NCI-H146 (cell line): ENCODE measurements around the gene DDX46.
"Not testable (repeated sequence)": the region's sequence is repeated elsewhere in the genome, so short reads cannot be mapped to it uniquely, and the experiment has no call there.

Experiments used
- DNase-seq: peaks from one replicate; lab custom pipeline; 2025; lab: John Stamatoyannopoulos, UW

The DDX46 gene

DNA sequence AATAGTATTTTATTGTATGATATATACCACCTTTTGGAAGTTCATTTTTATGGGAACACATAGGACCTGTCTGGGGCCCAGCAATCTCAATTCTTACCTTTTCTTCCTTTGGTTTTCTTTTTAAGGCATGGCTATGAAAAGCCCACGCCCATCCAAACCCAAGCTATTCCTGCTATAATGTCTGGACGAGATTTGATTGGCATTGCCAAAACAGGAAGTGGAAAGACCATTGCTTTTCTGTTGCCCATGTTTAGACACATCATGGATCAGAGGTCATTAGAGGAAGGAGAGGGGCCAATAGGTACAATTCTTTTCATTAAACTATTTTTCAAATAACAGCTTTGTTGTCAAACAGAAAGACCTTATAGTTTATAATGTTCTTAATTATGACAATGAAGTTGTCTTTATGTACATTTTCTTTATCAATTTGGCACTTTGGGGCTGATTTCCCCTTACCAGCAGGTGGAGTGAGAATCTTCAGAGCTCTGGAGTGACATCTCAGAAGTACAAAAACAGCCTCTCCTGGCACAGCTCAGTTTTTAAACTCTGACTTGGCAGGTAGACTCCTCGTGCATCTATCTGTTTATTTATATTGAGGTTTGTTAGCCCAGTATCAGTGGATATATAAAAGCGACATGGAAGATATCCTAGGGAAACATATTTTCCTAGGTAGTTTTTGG lies 25.8 kb downstream of the DDX46 start:
- DNase-seq = no peak

DNA sequence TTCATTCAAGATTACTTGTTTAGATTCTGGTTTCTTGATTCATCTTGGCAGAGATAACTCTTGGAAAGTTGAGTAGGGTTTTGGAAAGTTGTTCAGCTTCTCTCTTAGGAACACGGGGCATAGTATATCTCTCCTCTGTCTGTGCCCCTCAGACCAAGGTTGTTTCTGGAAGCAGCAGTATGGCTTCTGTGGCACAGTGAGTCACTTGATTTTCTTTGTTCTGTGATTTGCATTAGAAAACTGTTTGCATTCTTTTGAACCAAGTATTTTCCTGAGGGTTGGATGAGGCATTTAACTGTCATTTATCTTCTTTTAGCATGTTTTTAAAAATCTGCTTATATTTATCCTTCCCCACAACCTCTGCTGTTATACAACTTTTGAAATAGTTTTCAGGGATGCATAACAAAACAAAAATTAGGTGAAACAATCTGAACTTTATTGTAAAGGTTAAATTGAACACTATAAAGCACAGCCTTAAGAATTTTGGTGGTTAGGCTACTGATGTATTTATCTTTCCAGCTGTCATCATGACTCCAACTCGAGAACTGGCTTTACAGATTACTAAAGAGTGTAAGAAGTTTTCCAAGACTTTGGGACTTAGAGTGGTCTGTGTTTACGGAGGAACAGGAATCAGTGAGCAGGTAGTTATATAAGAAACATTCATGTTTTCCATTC lies 26.5 kb downstream of the DDX46 start:
- DNase-seq = no peak

DNA sequence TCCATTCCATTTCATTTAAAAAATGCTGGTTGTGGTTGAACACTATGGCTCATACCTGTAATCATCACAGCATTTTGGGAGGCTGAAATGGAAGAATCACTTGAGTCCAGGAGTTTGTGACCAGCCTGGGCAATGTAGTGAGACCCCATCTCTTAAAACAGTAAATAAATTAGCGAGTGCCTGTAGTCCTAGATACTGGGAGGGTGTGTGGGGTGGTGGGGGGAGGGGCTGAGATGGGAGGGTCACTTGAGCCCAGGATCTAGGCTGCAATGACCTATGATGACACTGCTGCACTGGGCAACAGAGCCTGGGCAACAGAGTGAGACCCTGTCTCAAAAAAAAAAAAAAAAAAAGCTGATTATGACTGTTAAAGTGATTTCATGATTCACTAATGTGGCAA lies 29.1 kb downstream of the DDX46 start:
- DNase-seq = peak; percentile 2

DNA sequence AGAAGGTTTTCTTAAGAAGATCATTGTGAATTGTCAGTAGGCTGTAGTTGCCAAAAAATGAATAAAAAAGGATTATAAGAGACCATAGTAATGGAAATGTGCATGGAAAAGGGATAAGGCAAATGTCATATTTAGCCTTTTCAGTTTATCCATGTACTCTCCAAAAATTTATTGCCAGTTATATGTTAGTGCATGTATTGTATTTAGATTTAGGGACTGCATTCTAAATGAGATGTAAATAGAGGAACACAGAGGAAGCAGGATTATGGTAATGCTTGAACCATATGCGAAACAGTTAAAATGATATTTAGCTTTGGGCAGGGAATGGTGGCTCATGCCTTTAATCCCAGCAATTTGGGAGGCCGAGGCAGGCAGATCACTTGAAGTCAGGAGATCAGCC lies 33.0 kb downstream of the DDX46 start:
- no peak for DNase-seq

DNA sequence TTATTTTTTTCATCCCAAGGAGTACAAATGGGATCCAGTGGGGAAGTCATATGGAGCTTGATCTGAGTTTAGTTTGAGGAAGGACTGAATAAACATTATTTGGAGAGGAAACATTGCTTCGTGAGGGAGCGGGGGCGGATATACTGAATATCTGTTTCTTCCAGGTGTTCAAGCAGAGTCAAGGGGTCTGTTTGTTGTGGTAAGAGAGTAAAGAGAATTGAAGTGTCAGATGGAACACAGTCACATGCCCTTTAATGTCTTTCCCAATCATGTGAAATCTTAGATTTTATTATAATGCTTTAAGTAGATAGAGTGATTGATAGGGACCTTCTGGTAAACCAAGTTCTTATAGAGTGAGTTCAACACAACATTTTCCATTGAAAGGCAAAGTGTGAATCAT lies 33.7 kb downstream of the DDX46 start:
- no peak for DNase-seq

DNA sequence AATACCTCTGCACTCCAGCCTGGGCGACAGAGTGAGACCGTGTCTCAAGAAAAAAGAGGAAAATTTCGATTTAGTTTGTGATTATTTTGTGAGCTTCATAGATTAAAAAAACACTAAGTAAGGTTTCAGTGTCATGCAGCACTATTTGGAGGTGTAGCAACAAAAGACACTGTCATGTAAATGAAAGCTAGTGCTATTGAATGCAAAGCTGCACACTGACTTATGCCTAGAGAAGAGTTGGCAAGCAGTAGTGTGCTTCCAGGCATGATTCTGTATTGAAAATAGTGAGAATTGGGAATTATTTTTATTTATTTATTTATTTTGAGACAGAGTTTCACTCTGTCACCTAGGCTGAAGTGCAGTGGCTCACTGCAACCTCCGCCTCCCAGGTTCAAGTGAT lies 34.5 kb downstream of the DDX46 start:
- DNase-seq = no peak

DNA sequence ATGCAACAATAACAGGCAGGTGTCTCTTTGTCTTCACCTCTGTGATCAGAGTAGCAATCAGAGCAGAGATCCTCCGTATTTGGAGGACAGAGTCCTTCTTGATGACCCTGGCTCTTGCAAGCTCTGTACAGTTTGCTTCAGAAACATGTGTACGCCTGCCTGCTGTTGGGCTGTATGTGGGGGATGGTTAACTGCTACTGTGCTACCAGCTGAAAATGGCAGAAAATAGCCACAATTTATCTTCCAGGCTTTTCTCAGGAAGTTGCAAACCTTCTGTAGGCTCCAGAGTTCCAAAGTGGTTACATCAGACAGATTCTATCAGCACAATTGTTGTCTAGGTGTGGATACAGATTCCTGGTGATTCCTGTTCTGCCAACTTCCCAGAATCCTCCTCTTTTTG lies 35.5 kb downstream of the DDX46 start:
- peak; percentile 74 for DNase-seq

GRCh38 chr5:134794819-134795218 lies 36.2 kb downstream of the DDX46 start:
- DNase-seq = no peak

DNA sequence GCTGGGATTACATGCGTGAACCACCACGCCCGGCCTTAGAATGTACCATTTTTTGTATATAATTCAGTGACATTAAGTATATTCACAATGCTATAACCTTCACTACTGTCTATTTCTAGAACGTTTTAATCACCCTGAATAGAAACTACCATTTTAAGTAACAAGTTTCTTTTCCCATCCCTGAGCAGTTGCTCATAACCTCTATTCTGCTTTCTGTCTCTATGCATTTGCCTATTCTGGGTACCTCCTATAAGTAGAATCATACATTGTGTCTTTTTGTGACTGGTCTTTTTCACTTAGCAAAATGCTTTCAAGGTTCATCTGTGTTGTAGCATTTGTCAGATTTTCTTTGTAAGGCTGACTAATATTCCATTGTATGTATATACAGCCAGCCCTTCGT lies 39.9 kb downstream of the DDX46 start:
- DNase-seq = no peak

GRCh38 chr5:134803821-134804220 lies 45.2 kb downstream of the DDX46 start:
- DNase-seq = no peak

GRCh38 chr5:134813407-134813806 lies 54.8 kb downstream of the DDX46 start:
- DNase-seq = no peak

GRCh38 chr5:134813827-134814226 lies 55.2 kb downstream of the DDX46 start:
- DNase-seq = no peak

- no peak for DNase-seq
Measured at GRCh38 chr5:134817006-134817405, 58.4 kb downstream of the DDX46 start.

- no peak for DNase-seq
Measured at GRCh38 chr5:134818776-134819175, 60.2 kb downstream of the DDX46 start.

DNA sequence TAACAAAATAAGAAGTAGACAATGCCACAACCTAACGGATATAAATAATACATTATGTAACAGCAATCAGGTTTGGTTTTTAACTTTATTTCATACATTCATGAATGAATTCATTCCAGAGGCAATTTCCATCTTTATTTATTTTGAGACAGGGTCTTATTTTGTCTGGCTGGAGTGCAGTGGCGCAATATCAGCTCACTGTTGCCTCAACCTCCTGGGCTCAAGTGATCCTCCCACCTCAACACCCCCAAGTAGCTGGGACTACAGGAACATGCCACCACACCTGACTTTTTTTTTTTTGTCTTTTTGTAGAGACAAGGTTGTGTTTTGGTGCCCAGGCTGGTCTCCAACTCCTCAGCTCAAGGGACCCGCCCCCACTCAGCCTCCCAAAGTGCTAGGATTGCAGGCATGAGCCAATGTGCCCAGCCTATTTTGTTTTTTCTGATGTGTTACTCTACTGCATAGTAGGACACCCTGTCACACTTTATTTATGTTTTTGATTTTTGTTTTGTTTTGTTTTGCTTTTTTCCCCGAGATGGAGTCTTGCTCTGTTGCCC lies 60.9 kb downstream of the DDX46 start:
- no peak for DNase-seq

DNA sequence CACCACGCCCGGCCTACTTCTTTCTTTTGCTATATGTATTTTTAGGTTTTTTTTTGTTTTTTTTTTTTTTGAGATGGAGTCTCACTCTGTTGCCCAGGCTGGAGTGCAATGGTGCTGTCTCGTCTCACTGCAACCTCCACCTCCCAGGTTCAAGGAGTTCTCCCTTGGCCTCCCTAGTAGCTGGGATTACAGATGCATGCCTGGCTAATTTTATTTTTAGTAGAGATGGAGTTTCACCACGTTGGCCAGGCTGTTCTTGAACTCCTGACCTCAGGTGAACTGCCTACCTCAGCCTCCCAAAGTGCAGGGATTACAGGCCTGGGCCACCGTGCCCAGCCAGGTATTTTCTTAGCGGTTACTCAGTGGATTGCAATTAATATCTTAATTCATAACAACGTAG lies 63.3 kb downstream of the DDX46 start:
- no peak for DNase-seq

DNA sequence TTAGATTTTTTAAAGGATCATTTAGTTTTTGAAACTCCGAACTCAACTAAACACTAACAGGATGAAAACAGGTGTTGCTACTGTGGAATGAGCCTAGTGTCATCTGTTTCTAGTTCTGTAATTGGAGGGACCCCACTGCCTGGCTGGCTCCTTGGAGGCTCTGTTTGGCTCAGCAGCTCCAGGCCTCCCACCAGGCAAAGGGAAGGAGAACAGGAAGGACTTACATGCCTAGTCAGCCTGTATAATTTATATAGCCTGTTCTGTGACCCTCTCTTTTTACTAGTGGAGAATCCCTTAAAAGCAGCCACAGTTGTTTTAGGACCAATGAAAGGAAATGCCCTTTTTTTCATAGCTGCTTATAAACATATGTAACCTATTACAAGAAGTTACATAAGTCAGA lies 66.1 kb downstream of the DDX46 start:
- DNase-seq = no peak

DNA sequence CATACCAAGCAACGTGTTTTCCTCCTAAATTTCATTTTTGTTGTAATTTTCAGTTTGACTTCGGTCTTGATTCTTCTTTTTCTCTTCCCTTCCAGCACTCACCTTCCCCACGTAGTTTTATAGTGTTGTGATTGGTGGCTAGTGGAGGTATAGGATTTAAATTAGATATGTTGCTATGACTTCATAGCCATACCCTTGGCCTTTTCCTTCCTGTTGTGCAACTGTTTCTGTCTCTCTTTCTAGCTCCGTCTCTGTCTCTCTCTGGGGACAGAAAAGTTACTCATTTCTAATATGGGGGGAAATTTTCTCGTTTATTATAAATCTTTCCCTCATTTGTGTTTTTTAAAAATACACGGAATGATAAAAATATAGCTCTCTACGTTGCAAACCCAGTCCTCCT lies 66.6 kb downstream of the DDX46 start:
- DNase-seq = no peak

GRCh38 chr5:134833340-134834032 lies 74.9 kb downstream of the DDX46 start:
- no peak for DNase-seq

- DNase-seq = no peak
Measured at GRCh38 chr5:134835623-134836022, 77.0 kb downstream of the DDX46 start.

DNA sequence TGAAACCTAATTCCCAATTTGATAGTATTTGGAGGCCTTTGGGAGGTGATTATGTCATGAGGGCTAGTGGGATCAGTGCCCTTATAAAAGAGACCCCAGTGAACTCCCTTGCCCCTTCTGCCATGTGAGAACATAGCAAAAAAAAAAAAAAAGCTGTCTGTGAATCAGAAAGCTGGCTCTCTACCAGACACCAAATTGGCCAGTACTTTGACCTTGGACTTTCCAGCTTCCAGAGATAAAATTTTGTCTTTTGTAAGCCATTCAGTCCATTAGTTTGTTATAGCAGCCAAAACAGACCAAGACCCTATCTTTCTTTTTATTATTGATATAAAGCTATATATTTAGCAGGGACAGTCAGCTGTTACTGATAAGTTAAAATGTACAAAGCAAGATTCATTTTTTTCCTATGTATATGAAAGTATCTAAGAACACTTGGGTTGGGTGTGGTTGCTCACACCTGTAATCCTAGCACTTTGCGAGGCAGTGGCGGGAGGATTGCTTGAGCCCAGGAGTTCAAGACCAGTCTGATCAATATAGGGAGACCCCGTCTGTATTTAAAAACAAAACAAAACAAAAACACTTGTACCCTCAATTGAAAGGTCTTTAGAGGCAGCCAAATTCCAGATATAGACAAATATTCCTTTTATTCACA lies 79.1 kb downstream of the DDX46 start:
- DNase-seq = no peak

DNA sequence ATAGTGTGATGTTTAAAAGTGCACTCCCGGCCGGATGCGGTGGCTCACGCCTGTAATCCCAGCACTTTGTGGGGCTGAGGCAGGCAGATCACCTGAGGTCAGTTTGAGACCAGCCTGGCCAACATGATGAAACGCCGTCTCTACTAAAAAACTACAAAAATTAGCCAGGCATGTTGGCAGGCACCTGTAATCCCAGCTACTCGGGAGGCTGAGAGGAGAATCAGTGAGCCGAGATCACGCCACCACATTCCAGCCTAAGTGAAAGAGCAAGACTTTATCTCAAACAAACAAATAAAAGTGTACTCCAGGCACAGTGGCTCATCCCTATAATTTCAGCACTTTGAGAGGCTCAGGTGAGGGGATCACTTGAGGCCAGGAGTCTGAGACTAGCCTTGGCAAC lies 79.8 kb downstream of the DDX46 start:
- DNase-seq = not testable (repeated sequence)

GRCh38 chr5:134840811-134841210 lies 82.2 kb downstream of the DDX46 start:
- DNase-seq = no peak
